ENCODE results near the gene ATF6B.

DNA sequence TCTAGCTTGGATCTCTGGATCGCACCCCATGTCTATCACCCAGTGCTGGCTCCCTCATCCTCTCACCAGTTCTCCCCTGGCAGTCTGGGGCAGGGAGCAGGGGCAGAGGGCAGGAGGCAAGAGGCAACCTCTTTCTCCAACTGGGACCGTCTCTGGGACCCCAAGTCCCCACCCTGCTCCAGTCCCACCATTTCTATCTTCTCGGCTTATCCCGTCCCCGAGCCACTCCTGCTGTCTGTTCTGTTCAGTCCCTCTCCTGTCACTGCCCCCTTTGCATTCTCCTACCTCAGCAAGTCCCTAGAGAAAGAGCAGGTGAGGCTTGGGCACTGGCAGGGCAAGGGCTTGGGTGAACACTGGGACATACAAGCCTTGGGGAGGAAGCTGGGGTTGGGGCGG, 18.3 kb downstream of the ATF6B start:
- TF ChIP-seq HCFC1 (IDR thresholded peaks at IDR 0.05; ENCODE audit: low read depth, low read length) (no peak), SRSF9 (IDR thresholded peaks at IDR 0.05; ENCODE audit: borderline replicate concordance, insufficient read depth, low read depth, low read length, poor library complexity, severe bottlenecking) (no peak), HIVEP1 (CRISPR knock-in tag; IDR thresholded peaks at IDR 0.05) (no peak), ZNF670 (CRISPR knock-in tag; IDR thresholded peaks at IDR 0.05; ENCODE audit: borderline replicate concordance) (no peak)
- TF ChIP-seq, protein P1, sequence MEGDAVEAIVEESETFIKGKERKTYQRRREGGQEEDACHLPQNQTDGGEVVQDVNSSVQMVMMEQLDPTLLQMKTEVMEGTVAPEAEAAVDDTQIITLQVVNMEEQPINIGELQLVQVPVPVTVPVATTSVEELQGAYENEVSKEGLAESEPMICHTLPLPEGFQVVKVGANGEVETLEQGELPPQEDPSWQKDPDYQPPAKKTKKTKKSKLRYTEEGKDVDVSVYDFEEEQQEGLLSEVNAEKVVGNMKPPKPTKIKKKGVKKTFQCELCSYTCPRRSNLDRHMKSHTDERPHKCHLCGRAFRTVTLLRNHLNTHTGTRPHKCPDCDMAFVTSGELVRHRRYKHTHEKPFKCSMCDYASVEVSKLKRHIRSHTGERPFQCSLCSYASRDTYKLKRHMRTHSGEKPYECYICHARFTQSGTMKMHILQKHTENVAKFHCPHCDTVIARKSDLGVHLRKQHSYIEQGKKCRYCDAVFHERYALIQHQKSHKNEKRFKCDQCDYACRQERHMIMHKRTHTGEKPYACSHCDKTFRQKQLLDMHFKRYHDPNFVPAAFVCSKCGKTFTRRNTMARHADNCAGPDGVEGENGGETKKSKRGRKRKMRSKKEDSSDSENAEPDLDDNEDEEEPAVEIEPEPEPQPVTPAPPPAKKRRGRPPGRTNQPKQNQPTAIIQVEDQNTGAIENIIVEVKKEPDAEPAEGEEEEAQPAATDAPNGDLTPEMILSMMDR (CRISPR knock-in tag; IDR thresholded peaks at IDR 0.05): no peak
- TF ChIP-seq, protein P2, sequence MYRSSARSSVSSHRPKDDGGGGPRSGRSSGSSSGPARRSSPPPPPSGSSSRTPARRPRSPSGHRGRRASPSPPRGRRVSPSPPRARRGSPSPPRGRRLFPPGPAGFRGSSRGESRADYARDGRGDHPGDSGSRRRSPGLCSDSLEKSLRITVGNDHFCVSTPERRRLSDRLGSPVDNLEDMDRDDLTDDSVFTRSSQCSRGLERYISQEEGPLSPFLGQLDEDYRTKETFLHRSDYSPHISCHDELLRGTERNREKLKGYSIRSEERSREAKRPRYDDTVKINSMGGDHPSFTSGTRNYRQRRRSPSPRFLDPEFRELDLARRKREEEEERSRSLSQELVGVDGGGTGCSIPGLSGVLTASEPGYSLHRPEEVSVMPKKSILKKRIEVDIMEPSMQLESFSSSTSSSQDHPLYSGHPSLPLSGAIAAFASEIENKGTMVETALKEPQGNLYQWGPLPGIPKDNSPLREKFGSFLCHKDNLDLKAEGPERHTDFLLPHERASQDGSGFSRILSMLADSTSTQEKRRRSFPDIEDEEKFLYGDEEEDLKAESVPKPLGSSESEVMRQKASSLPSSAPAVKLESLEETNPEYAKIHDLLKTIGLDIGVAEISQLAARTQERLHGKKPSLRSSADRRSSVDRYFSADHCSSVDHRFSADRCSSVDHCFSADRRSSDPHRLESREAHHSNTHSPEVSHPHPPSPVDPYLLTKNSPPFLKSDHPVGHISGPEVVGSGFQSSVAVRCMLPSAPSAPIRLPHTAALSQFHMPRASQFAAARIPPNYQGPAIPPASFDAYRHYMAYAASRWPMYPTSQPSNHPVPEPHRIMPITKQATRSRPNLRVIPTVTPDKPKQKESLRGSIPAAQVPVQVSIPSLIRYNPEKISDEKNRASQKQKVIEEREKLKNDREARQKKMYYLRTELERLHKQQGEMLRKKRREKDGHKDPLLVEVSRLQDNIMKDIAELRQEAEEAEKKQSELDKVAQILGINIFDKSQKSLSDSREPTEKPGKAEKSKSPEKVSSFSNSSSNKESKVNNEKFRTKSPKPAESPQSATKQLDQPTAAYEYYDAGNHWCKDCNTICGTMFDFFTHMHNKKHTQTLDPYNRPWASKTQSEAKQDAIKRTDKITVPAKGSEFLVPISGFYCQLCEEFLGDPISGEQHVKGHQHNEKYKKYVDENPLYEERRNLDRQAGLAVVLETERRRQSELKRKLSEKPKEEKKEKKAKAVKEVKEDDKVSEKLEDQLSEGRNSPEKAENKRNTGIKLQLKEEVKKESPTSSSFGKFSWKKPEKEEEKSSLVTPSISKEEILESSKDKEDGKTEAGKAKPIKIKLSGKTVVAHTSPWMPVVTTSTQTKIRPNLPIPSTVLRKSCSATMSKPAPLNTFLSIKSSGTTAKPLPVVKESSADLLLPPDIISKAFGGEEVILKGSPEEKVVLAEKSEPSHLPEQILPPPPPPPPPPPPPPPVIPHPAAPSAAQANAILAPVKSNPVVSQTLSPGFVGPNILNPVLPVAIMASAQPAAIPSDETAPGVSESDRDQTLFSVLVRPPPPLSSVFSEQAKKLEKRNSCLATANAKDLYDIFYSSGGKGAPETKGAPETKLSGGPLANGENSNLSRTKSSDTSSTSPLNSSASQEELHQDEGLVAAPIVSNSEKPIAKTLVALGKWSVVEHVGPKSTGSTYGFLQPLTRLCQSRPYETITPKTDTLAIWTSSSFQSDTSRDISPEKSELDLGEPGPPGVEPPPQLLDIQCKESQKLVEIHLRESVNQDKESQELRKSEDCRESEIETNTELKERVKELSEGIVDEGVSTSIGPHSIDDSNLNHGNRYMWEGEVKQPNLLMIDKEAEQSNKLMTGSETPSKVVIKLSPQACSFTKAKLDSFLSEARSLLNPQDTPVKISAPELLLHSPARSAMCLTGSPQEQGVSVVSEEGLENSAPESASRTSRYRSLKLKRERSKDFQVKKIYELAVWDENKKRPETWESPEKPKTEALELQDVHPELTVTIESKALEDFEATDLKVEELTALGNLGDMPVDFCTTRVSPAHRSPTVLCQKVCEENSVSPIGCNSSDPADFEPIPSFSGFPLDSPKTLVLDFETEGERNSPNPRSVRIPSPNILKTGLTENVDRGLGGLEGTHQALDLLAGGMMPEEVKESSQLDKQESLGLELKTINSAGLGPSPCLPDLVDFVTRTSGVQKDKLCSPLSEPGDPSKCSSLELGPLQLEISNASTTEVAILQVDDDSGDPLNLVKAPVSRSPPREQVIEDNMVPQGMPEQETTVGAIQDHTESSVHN (CRISPR knock-in tag; IDR thresholded peaks at IDR 0.05): no peak
- TF ChIP-seq, protein P3, sequence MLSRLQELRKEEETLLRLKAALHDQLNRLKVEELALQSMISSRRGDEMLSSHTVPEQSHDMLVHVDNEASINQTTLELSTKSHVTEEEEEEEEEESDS (CRISPR knock-in tag; IDR thresholded peaks at IDR 0.05; ENCODE audit: borderline replicate concordance): no peak

All from HepG2 (cell line).